Panc1 (cell line): Measurements from ENCODE around the gene ADAMTS18. TPM values are rescaled to one million over a fixed set of nuclear protein-coding genes. Genes with fewer than 3 reads are reported as not detected.

Experiments used
- ATAC-seq: fragments of 200-7000 bp; cut with Tn5 transposase; 2 replicates; pipeline ENCODE4 v1.9.1; 2020; ENCODE audit warnings: mild to moderate bottlenecking, moderate library complexity
- BruUV-seq: library from RNA; stranded (reverse); fragments of 400-500 nt; replicated peaks from 2 replicates; lab custom pipeline; 2021; lab: Mats Ljungman, UMichigan
- CTCF ChIA-PET: fragments of 300-600 bp; sonication (Branson Sonifier 250); formaldehyde crosslinking; loops from one replicate; lab custom pipeline; 2022; ENCODE audit warnings: antibody characterized with exemption; lab: Charles Lee
- POLR2A ChIA-PET: fragments of 300-600 bp; sonication (Branson Sonifier 250); formaldehyde crosslinking; loops from one replicate; lab custom pipeline; 2022; ENCODE audit warnings: antibody characterized with exemption; lab: Charles Lee
- DNase-seq: peaks from one replicate; pipeline ENCODE4 v3.0.0-alpha.2; 2010; ENCODE audit warnings: low read depth, low spot score
- H3K27ac ChIP-seq: 2 replicates; pipeline ENCODE4 v1.5.1; 2011; ENCODE audit warnings: mild to moderate bottlenecking, low read length, inconsistent platforms
- H3K27me3 ChIP-seq: fragments of 200-500 bp; sonication (Bioruptor generic); 2 replicates; pipeline ENCODE4 v1.6.0; 2014; ENCODE audit warnings: low read length, inconsistent platforms; ENCODE audit not compliant: control insufficient read depth, insufficient read depth
- H3K36me3 ChIP-seq: fragments of 200-500 bp; sonication (Bioruptor generic); 2 replicates; pipeline ENCODE4 v1.5.1; 2014; ENCODE audit warnings: inconsistent platforms, mild to moderate bottlenecking, low read length, moderate library complexity; ENCODE audit not compliant: control insufficient read depth, insufficient read depth
- H3K4me1 ChIP-seq: 2 replicates; pipeline ENCODE4 v1.5.1; 2011; ENCODE audit warnings: inconsistent platforms, mild to moderate bottlenecking, low read length, moderate library complexity; ENCODE audit not compliant: control insufficient read depth, insufficient read depth
- H3K4me3 ChIP-seq, 2 experiments: 2 replicates each; pipeline ENCODE4 v1.5.1; 2011 to 2012; ENCODE audit warnings: low read depth in 2 of 2, low read length in 2 of 2, mild to moderate bottlenecking in 2 of 2, inconsistent platforms in 1 of 2, moderate library complexity in 1 of 2
- H3K9me3 ChIP-seq: fragments of 200-500 bp; sonication (Bioruptor generic); 2 replicates; pipeline ENCODE4 v1.5.1; 2014; ENCODE audit warnings: low read depth, mild to moderate bottlenecking, inconsistent platforms, low read length, moderate library complexity; ENCODE audit not compliant: control insufficient read depth, insufficient read depth
- CTCF ChIP-seq: fragments of 450-650 bp; IDR thresholded peaks from 2 replicates; pipeline ENCODE4 v1.5.1; 2017; ENCODE audit warnings: mild to moderate bottlenecking
- POLR2AphosphoS5 ChIP-seq: IDR thresholded peaks from 2 replicates; pipeline ENCODE4 v1.6.1; 2012; ENCODE audit warnings: mild to moderate bottlenecking, low read depth, low read length, moderate library complexity
- REST ChIP-seq, 2 experiments: IDR thresholded peaks; 2 replicates each; pipeline ENCODE4 v1.6.1; 2011 to 2012; ENCODE audit warnings: low read depth in 2 of 2, control low read depth in 1 of 2, low read length in 1 of 2, mild to moderate bottlenecking in 1 of 2, moderate library complexity in 1 of 2; ENCODE audit not compliant: insufficient read depth in 1 of 2
- SIN3A ChIP-seq: IDR thresholded peaks from 2 replicates; pipeline ENCODE4 v1.6.1; 2012; ENCODE audit warnings: low read depth, mild to moderate bottlenecking, low read length, moderate library complexity, borderline replicate concordance; ENCODE audit not compliant: insufficient read depth
- TCF7L2 ChIP-seq: IDR thresholded peaks from 2 replicates; pipeline ENCODE4 v1.6.1; 2011; ENCODE audit warnings: mild to moderate bottlenecking, low read depth, low read length, inconsistent platforms
- in situ Hi-C: cut with HindIII; loops from 2 replicates; pipeline ENCODE4 v1.10.0; 2016; ENCODE audit warnings: low sequenced_read_pairs, low pct_unique_long_range_greater_than_20kb
- intact Hi-C: fragments of 100-400 bp; cut with micrococcal nuclease; formaldehyde crosslinking; loops from one replicate; pipeline ENCODE4 v1.10.0; 2022; ENCODE audit not compliant: unreplicated experiment
- total RNA-seq: library from RNA; stranded (reverse); gene quantifications from one replicate; pipeline ENCODE4 v1.2.1, GENCODE V29; 2021; ENCODE audit not compliant: unreplicated experiment

ADAMTS18 gene
- total RNA-seq, 1 experiment from 2014 or later: not detected

GRCh38 chr16:77298418-77299360 lies 136.1 kb downstream of the ADAMTS18 start:
- BruUV-seq: no TSS peak
- no peaks in the 10 kb centered on the region for H3K9me3 ChIP-seq
- H3K27me3 ChIP-seq: no peaks in the 10 kb centered on the region
- peak overlapping the region; percentile 98 for H3K27ac ChIP-seq
- TF ChIP-seq SIN3A (no peak), POLR2AphosphoS5 (peak; percentile 75; the same call in 1 of the 2 replicates), TCF7L2 (peak; percentile 100), REST (IDR thresholded peaks at IDR 0.05; ENCODE audit: insufficient read depth in 1 of 2, low read depth in 2 of 2, low read length in 1 of 2) (peak in 1 of 2 experiments; percentile 13; a peak in 1 of 4 replicates), CTCF (no peak)
- H3K4me1 ChIP-seq: peaks cover 27% of the 10 kb centered on the region
- ATAC-seq (peak; percentile 97), DNase-seq (peak; percentile 87)
- in situ Hi-C loops: no loop called here
- H3K4me3 ChIP-seq: peak overlapping the region in 1 of 2 experiments; percentile 11; a peak in 2 of 4 replicates
- ChIA-PET POLR2A (no interaction called here), CTCF (interaction anchor here (0.6 to 0.7 kb wide), 2 partner anchors 204 to 486 kb away, joined by 3 to 9 read pairs; no protein-coding TSS in a partner anchor)
- no peaks in the 10 kb centered on the region for H3K36me3 ChIP-seq
- intact Hi-C loops: loop anchor here (1.0 to 5.0 kb wide), 3 partner anchors 54 to 286 kb away; no protein-coding TSS in a partner anchor

- no peak for TF ChIP-seq SIN3A
- TF ChIP-seq TCF7L2: no peak
- Histone ChIP-seq H3K36me3 (no peaks in the 10 kb centered on the region), H3K4me1 (peaks cover 27% of the 10 kb centered on the region), H3K27me3 (no peaks in the 10 kb centered on the region), H3K4me3 (no peak overlapping the region), H3K27ac (peak overlapping the region; percentile 77), H3K9me3 (no peaks in the 10 kb centered on the region)
- intact Hi-C loops (loop anchor here (1.0 to 5.0 kb wide), 3 partner anchors 54 to 286 kb away; no protein-coding TSS in a partner anchor), in situ Hi-C loops (no loop called here)
- CTCF ChIA-PET: interaction anchor here (0.7 kb wide), 1 partner anchor 205 kb away, joined by 3 read pairs; no protein-coding TSS in a partner anchor
- peak; percentile 75 for ATAC-seq
- POLR2A ChIA-PET: no interaction called here
- no TSS peak for BruUV-seq
- DNase-seq: no peak
Observed at GRCh38 chr16:77297996-77298395, 136.8 kb downstream of the ADAMTS18 start.
